GM12878 (cell line): Measurements from ENCODE around the gene LIMK1. TPM values are rescaled to one million over a fixed set of nuclear protein-coding genes. Genes with fewer than 3 reads are reported as not detected.
A peak's percentile ranks its signal among the peaks of the same experiment; 100 is the strongest.

Source experiments
- ATAC-seq: fragments of 200-7000 bp; cut with Tn5 transposase; 3 replicates; pipeline ENCODE4 v1.9.1; 2020; ENCODE audit warnings: mild to moderate bottlenecking, moderate library complexity
- BruUV-seq: library from RNA; stranded (reverse); fragments of 400-500 nt; replicated peaks from 2 replicates; lab custom pipeline; 2021; lab: Mats Ljungman, UMichigan
- CTCF ChIA-PET: fragments of 300-600 bp; sonication (Branson Sonifier 250); formaldehyde crosslinking; extraction: SDS; loops from one replicate; lab custom pipeline; 2021; ENCODE audit warnings: inconsistent platforms; lab: Yijun Ruan, JAX
- POLR2A ChIA-PET: fragments of 350-600 bp; formaldehyde crosslinking; extraction: SDS; loops from one replicate; lab custom pipeline; 2021; ENCODE audit warnings: inconsistent platforms; lab: Charles Lee
- RAD21 ChIA-PET: fragments of 300-600 bp; sonication (Branson Sonifier 250); formaldehyde crosslinking; loops from one replicate; lab custom pipeline; 2023; ENCODE audit warnings: antibody characterized with exemption; ENCODE audit not compliant: unreplicated experiment; lab: Charles Lee
- SMC1A ChIA-PET: fragments of 300-600 bp; sonication (Branson Sonifier 250); formaldehyde crosslinking; loops from one replicate; lab custom pipeline; 2023; ENCODE audit not compliant: unreplicated experiment, uncharacterized antibody; lab: Charles Lee
- DNase-seq: peaks from one replicate; pipeline ENCODE4 v3.0.0-alpha.2; 2011; ENCODE audit warnings: low read depth, low spot score
- FAIRE-seq: peaks from 3 replicates; lab custom pipeline; 2011; peaks lifted over from hg19 to GRCh38; lab: Jason Lieb, UNC
- H2AFZ ChIP-seq: 2 replicates; pipeline ENCODE4 v1.6.0; 2011; ENCODE audit warnings: low read depth, low read length, control low read depth; ENCODE audit not compliant: control insufficient read depth
- H3K27ac ChIP-seq: 2 replicates; pipeline ENCODE4 v1.5.1; 2011; ENCODE audit warnings: control low read depth; ENCODE audit not compliant: control insufficient read depth, insufficient read depth
- H3K27me3 ChIP-seq, 2 experiments: replicated peaks in 1 of 2; 2 replicates each; pipeline versions ENCODE4 v1.6.0 to v1.6.1; 2011; ENCODE audit warnings: low read length in 1 of 2; ENCODE audit not compliant: control insufficient read depth in 2 of 2, insufficient read depth in 2 of 2
- H3K36me3 ChIP-seq, 2 experiments: 2 replicates each; pipeline ENCODE4 v1.5.1; 2011; ENCODE audit warnings: low read length in 1 of 2; ENCODE audit not compliant: control insufficient read depth in 2 of 2, insufficient read depth in 2 of 2
- H3K4me1 ChIP-seq: 2 replicates; pipeline ENCODE4 v1.6.1; 2011; ENCODE audit warnings: mild to moderate bottlenecking, low read length, moderate library complexity, mixed read lengths; ENCODE audit not compliant: control insufficient read depth, insufficient read depth
- H3K4me2 ChIP-seq: 2 replicates; pipeline ENCODE4 v1.6.0; 2011; ENCODE audit warnings: control low read depth; ENCODE audit not compliant: control insufficient read depth, insufficient read depth
- H3K4me3 ChIP-seq: fragments of 200-600 bp; sonication (generic); 2 replicates; pipeline ENCODE4 v1.5.1; 2016
- H3K79me2 ChIP-seq: 2 replicates; pipeline ENCODE4 v1.6.0; 2011; ENCODE audit warnings: low read length; ENCODE audit not compliant: control insufficient read depth, insufficient read depth
- H3K9ac ChIP-seq: 2 replicates; pipeline ENCODE4 v1.8.0; 2011; ENCODE audit warnings: low read length, control low read depth, mixed read lengths; ENCODE audit not compliant: control insufficient read depth, insufficient read depth
- H3K9me3 ChIP-seq: replicated peaks from 3 replicates; pipeline ENCODE4 v1.5.1; 2011; ENCODE audit warnings: mild to moderate bottlenecking, low read length; ENCODE audit not compliant: control insufficient read depth, insufficient read depth
- H4K20me1 ChIP-seq: 2 replicates; pipeline ENCODE4 v1.6.0; 2011; ENCODE audit not compliant: control insufficient read depth, insufficient read depth
- MLLT1 ChIP-seq: fragments of 450-650 bp; IDR thresholded peaks from 2 replicates; pipeline ENCODE4 v1.6.1; 2016; ENCODE audit warnings: mild to moderate bottlenecking
- NKRF ChIP-seq: fragments of 450-650 bp; conservative IDR thresholded peaks from 2 replicates; pipeline ENCODE4 v1.6.1; 2017; ENCODE audit warnings: mild to moderate bottlenecking, moderate library complexity
- POLR2A ChIP-seq: IDR thresholded peaks from 2 replicates; pipeline ENCODE4 v1.6.1; 2011; ENCODE audit warnings: low read depth, mild to moderate bottlenecking, low read length
- RAD51 ChIP-seq: fragments of 450-650 bp; IDR thresholded peaks from 2 replicates; pipeline ENCODE4 v1.6.1; 2016; ENCODE audit warnings: moderate library complexity, mild to moderate bottlenecking, inconsistent platforms
- SMAD5 ChIP-seq: IDR thresholded peaks from 2 replicates; pipeline ENCODE4 v1.6.1; 2016; ENCODE audit warnings: antibody characterized with exemption, low read depth
- WGBS: methylation state at CpG from one replicate; pipeline ENCODE4 v1.1.6; 2016; ENCODE audit warnings: low lambda C conversion rate; ENCODE audit not compliant: insufficient replicate concordance, insufficient coverage; ENCODE audit errors: missing lambda C conversion rate; 5-methylcytosine and 5-hydroxymethylcytosine counted together
- in situ Hi-C: fragments of 300-500 bp; cut with MboI; formaldehyde crosslinking; loops from 9 replicates; pipeline ENCODE4 v1.14.3; 2018; ENCODE audit warnings: mixed read lengths
- intact Hi-C: fragments of 100-400 bp; cut with micrococcal nuclease; formaldehyde crosslinking; loops from one replicate; pipeline ENCODE4 v1.14.2; 2022; ENCODE audit not compliant: unreplicated experiment
- polyA plus RNA-seq, 11 experiments: library from polyadenylated mRNA; depleted of rRNA in 4 of 11; unstranded in 6 of 11; stranded (reverse) in 5 of 11; fragments of >200 nt; fragmentation: Nextera tagmentation in 4 of 11; fragmentation: Illumina TruSeq in 1 of 11; extraction: Ambion mirVana in 4 of 11; extraction: Trizol in 1 of 11; gene quantifications; 1 replicate in 1 of 11; 2 replicates in 10 of 11; pipeline versions ENCODE4 v1.2.1 to v1.2.3, GENCODE V29; 2011 to 2016; ENCODE audit warnings: inconsistent platforms in 2 of 11, missing spikeins in 2 of 11, low read depth in 1 of 11
- total RNA-seq, 4 experiments: library from RNA; depleted of rRNA in 3 of 4; stranded (reverse); fragments of >200 nt in 3 of 4; fragmentation: Illumina TruSeq in 1 of 4; extraction: Trizol in 1 of 4; gene quantifications; 2 replicates each; pipeline versions ENCODE4 v1.2.1 to v1.2.3, GENCODE V29; 2013 to 2021

LIMK1 gene
- total and polyA plus RNA-seq, 10 of the 15 experiments (the other 5 are each of a cell fraction or from before 2014, with no cell fraction given) = 0.71 to 59.4 (median 28.8) TPM

GRCh38 chr7:74069086-74069541 is 14.5 kb upstream of the LIMK1 start:
- in situ Hi-C loops = no loop called here
- Histone ChIP-seq H3K9me3 (no peaks in the 10 kb centered on the region), H3K27ac (no peak overlapping the region), H3K27me3 (no peaks in the 10 kb centered on the region), H4K20me1 (no peaks in the 10 kb centered on the region), H3K4me1 (no peaks in the 10 kb centered on the region), H3K36me3 (no peaks in the 10 kb centered on the region; a peak in 1 of 4 replicates), H3K4me2 (no peak overlapping the region), H2AFZ (no peak overlapping the region), H3K9ac (no peak overlapping the region), H3K79me2 (no peaks in the 10 kb centered on the region), H3K4me3 (no peak overlapping the region)
- intact Hi-C loops = loop anchor here (5.0 to 10.0 kb wide), 2 partner anchors 56 to 113 kb away; no protein-coding TSS in a partner anchor
- BruUV-seq = no TSS peak
- ChIA-PET SMC1A (interaction anchor here (0.9 to 2.5 kb wide), 10 partner anchors 25 to 332 kb away, joined by 3 to 12 read pairs (median 4); no protein-coding TSS in a partner anchor), CTCF (interaction anchor here (0.8 to 5.1 kb wide), 14 partner anchors 10 to 332 kb away, joined by 3 to 58 read pairs (median 5); no protein-coding TSS in a partner anchor), POLR2A (no interaction called here), RAD21 (interaction anchor here (1.0 to 4.0 kb wide), 4 partner anchors 32 to 332 kb away, joined by 4 to 20 read pairs (median 12); no protein-coding TSS in a partner anchor)
- FAIRE-seq (no peak), DNase-seq (no peak), ATAC-seq (no peak)
- 69% methylated on average over 15 of the region's 16 CpGs for WGBS
- TF ChIP-seq POLR2A (no peak), SMAD5 (no peak), RAD51 (no peak)

GRCh38 chr7:74069790-74070618 is 13.6 kb upstream of the LIMK1 start:
- in situ Hi-C loops = no loop called here
- no peaks in the 10 kb centered on the region for H4K20me1 ChIP-seq
- RAD21 ChIA-PET = interaction anchor here (0.6 to 4.0 kb wide), 5 partner anchors 108 to 331 kb away, joined by 4 to 20 read pairs (median 9); no protein-coding TSS in a partner anchor
- DNase-seq (no peak), ATAC-seq (no peak), FAIRE-seq (no peak)
- CTCF ChIA-PET = interaction anchor here (0.6 to 5.1 kb wide), 15 partner anchors 9 to 1521 kb away, joined by 3 to 58 read pairs (median 4); partner anchors contain the start of gene EIF4H
- no peak overlapping the region for H3K9ac ChIP-seq
- no peak overlapping the region for H2AFZ ChIP-seq
- H3K9me3 ChIP-seq = no peaks in the 10 kb centered on the region
- no peaks in the 10 kb centered on the region for H3K79me2 ChIP-seq
- no peaks in the 10 kb centered on the region for H3K4me1 ChIP-seq
- whole genome bisulfite sequencing = 59% methylated on average over 11 of the region's 11 CpGs
- no peak overlapping the region for H3K27ac ChIP-seq
- intact Hi-C loops = loop anchor here (5.0 to 10.0 kb wide), 2 partner anchors 55 to 112 kb away; no protein-coding TSS in a partner anchor
- BruUV-seq = no TSS peak
- no peaks in the 10 kb centered on the region for H3K27me3 ChIP-seq
- no peak for TF ChIP-seq NKRF
- peak; percentile 43; the same call in 1 of the 2 replicates for TF ChIP-seq MLLT1
- POLR2A ChIA-PET = interaction anchor here (0.6 to 0.7 kb wide), 2 partner anchors 106 to 121 kb away, joined by 3 to 7 read pairs; no protein-coding TSS in a partner anchor
- H3K36me3 ChIP-seq = no peaks in the 10 kb centered on the region; a peak in 1 of 4 replicates
- no peak overlapping the region for H3K4me2 ChIP-seq
- no peak overlapping the region for H3K4me3 ChIP-seq
- SMC1A ChIA-PET = interaction anchor here (0.6 to 2.5 kb wide), 13 partner anchors 24 to 331 kb away, joined by 3 to 12 read pairs (median 3); no protein-coding TSS in a partner anchor
